Measurements from ENCODE around the gene PTH1R. TPM values are rescaled to one million over a fixed set of nuclear protein-coding genes. Genes with fewer than 3 reads are reported as not detected.

The PTH1R gene
- total RNA-seq, 1 experiment from 2014 or later: not detected

DNA sequence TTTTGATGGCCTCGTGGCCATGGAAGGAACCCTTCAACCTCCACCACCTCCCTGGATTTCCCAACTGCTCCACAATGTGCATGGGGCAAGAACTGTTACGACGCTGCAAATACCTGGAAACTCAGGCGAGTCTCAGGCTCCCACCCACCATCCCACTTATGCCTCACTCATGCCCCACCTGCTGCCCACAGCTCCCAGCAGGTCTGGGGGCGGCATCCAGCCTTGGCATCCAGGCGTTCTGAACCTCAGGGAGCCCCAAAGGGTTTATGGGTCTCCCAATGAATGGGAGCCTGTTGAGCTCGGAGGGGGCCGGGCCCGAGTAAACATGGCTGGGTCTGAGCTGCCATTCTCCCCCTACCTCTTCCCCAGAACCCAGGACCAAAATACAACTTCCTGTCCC, 2.0 kb upstream of the PTH1R start:
- Histone ChIP-seq H3K36me3 (no peaks in the 10 kb centered on the region), H3K9me3 (replicated peaks) (no peaks in the 10 kb centered on the region), H3K27ac (no peak overlapping the region), H3K27me3 (replicated peaks) (no peaks in the 10 kb centered on the region), H3K4me3 (no peak overlapping the region), H3K4me1 (replicated peaks) (peaks cover 11% of the 10 kb centered on the region)
- no peak for DNase-seq (ENCODE audit: low read depth in 1 of 2, low spot score in 2 of 2)

DNA sequence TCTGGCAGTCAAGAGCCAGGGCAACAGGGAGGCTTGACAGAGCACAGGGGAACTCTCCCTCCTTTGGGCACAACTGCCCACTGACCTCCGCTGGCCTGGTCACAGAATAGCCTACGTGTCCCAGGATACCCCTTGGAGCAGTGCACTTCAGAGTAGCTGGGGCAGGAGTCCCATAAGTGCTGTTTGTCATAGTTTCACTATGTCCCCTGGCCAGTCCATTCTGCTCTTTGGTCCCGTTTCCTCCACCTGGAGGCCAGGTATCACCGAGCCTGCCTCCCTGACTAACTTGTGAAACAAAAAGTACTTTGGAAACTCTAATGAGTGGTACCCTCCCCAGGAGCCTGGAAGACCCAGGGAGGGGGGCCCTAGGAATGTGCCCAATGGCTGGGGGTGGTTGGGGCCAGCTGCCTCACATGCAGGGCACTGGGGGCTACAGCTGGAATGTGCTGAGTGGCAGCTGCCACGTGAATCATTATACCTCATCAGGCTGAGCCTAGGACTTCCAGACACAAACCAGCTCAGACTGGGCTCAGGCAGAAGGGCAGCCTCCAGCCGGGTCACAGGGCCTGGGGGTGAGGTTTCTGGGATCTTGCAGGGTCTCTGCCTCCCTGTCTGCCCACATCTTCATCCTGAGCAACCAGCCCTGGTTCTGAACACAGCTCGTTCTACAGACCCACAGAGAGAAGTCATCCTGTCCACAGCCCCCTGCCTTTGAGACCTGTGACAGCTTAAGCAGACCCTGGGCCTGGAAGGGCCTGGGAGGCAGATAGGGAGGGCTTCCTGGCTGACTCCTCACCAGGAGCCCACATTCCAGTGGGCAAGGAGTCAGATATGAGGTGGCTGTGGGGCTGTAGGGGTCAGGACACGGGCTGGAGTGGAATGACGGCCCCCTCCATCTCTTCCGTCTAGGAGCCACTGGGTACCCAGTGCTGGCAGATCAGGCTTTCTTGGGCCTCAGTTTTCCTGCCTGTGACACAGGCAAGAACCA, 914 bp upstream of the PTH1R start:
- H3K27me3 ChIP-seq (replicated peaks): peaks cover 5% of the 10 kb centered on the region
- H3K27ac ChIP-seq: no peak overlapping the region
- H3K4me3 ChIP-seq: no peak overlapping the region
- peaks cover 11% of the 10 kb centered on the region for H3K4me1 ChIP-seq (replicated peaks)
- no peak for DNase-seq (ENCODE audit: low read depth in 1 of 2, low spot score in 2 of 2)
- H3K36me3 ChIP-seq: no peaks in the 10 kb centered on the region
- no peaks in the 10 kb centered on the region for H3K9me3 ChIP-seq (replicated peaks)

DNA sequence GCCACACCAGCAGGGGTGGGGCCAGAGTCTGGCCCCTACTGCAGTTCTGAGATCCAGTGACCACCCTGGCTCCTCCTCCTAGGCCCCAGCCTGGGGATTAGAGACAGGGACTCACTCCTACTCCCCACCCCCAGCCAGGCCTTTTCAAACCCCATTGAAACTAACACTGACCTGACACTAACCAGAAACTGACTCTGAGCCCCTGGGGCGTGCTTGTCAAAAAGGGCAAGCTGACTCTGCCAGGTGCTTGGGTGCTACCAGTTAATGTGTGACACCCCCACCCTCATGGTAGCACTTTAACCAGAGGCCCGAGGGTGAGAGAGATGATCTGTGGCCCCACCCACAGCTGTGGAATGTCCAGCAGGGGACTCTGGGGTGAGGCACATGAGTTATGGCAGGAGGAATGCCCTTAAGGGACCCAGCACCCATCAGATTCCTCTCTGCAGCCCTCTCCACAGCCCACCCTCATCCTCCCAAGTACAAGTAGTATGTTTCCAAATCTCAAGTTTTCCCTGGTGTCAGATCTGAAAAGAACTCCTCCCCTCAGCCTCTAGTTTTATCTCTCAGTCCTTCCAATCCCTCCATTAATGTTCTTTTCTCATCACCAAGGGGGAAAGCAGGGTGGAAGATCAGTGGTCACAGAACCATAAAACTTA, 1.4 kb downstream of the PTH1R start:
- H3K36me3 ChIP-seq: no peaks in the 10 kb centered on the region
- no peak for DNase-seq (ENCODE audit: low read depth in 1 of 2, low spot score in 2 of 2)
- peaks cover 22% of the 10 kb centered on the region for H3K27me3 ChIP-seq (replicated peaks)
- H3K27ac ChIP-seq: no peak overlapping the region
- peaks cover 20% of the 10 kb centered on the region for H3K4me1 ChIP-seq (replicated peaks)
- no peak overlapping the region for H3K4me3 ChIP-seq
- H3K9me3 ChIP-seq (replicated peaks): no peaks in the 10 kb centered on the region

DNA sequence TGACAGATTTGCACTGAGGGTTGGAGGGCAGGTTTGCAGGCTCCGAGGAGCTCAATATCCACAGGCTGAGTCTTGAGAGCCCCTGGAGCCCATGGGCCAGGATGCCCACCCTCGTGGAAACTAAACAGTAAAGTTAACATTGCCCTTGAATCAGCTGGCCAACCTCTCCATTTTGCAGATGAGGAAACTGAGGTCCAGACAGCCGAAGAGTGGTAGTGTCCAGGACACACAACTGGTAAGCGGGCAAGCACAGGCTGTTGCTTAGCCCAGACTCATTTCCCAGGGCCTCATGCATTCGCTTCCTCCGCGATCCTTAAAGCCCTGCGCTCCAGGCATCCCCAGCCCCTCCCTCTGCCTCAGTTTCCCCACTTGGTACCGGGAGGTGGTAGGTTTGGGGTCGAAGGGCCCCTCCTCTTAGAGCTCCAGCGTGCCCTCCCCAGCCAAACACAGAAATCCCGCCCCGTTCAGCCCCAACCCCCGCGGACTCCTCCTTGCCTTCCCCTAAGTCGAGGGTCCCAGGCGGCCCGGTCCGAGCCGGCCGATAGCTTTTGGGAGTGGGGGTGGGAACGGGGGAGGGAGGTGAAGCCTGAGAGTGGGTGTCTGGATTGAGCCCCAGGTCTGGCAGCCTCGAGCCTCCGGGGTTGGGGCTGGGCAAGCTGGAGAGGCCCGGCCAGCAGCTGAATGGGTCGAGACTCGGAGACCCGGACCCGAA, 3.5 kb downstream of the PTH1R start:
- Histone ChIP-seq H3K36me3 (no peaks in the 10 kb centered on the region), H3K27ac (no peak overlapping the region), H3K9me3 (replicated peaks) (no peaks in the 10 kb centered on the region), H3K27me3 (replicated peaks) (peaks cover 32% of the 10 kb centered on the region), H3K4me3 (no peak overlapping the region), H3K4me1 (replicated peaks) (peaks cover 10% of the 10 kb centered on the region)
- DNase-seq (ENCODE audit: low read depth in 1 of 2, low spot score in 2 of 2): no peak

DNA sequence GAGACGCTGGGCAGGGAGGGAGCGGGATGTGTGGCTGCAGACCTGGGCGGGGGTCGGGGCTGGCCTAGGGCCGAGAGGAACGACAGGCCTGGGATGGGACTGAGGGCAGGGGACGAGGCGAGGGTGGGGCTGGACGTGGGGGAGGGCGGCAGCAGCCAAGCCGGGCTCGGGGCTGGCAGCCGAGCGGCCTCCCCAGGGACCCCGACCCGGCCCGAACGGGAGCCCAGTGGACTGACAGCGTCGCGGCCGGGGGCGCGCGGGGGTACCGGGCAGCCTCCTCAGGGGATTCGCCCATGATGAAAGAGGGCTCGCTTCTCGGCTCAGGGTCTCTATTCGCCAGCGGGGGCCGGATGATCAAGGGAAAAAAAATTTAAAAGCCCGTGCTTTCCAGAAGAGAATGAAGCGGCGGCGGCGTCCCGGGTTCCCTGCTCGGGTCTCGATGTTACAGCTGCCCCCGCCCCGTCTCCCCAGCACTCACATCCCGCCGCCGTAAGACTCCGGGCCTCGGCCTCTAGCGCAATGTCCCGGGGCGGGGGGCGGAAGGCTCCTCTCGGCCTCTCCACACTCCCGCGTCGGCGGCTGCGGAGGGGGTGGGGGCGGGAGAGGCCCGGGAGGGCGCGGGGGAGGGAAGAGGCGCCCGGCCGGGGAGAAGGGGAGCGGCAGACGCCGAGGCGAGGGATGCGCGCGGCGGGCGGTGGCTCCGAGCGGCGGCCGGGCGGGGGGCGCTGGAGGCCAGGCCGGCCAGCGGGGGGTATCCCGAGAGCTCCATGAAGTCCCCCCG, 4.3 kb downstream of the PTH1R start:
- Histone ChIP-seq H3K9me3 (replicated peaks) (no peaks in the 10 kb centered on the region), H3K27ac (no peak overlapping the region), H3K4me3 (peak overlapping the region; percentile 35), H3K27me3 (replicated peaks) (peaks cover 35% of the 10 kb centered on the region), H3K36me3 (no peaks in the 10 kb centered on the region), H3K4me1 (replicated peaks) (peaks cover 10% of the 10 kb centered on the region)
- DNase-seq (ENCODE audit: low read depth in 1 of 2, low spot score in 2 of 2): no peak

DNA sequence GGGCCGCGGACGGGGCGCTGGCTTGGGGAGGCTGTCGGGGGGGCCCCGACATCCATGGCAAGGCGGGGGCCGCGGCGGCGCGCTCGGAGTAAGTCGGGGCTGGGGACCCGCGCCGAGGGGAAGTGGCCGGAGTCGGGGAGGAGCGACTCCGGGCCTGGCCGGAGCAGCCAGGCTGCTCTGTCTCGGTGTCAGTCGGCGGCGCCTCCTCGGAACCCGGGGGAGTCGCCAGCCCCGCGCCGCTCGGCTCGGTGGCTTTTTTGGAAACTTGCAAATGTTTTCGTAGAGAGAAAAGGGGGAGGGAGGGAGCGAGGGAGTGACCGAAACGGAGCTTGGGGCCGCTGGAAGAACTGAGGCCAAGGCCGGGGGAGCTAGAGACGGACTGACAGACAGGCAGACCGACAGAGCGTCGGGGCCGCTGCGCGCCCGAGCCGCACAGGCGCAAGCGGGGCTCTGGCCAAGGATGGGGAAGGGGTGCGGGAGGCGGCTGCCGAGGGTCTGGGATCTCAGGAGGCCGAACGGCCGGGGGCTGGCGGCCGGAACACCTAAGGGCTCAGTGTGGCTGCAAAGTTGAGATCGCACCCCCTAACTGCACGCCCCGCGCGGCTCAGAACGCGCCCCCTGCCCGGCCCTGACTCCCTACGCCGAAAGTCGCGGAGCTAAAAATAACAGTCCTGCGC, 5.0 kb downstream of the PTH1R start:
- peak in 1 of 2 experiments; percentile 41 for DNase-seq (ENCODE audit: low read depth in 1 of 2, low spot score in 2 of 2)
- Histone ChIP-seq H3K4me3 (peak overlapping the region; percentile 35), H3K27me3 (replicated peaks) (peaks cover 36% of the 10 kb centered on the region), H3K27ac (no peak overlapping the region), H3K9me3 (replicated peaks) (no peaks in the 10 kb centered on the region), H3K36me3 (no peaks in the 10 kb centered on the region), H3K4me1 (replicated peaks) (peaks cover 10% of the 10 kb centered on the region)

DNA sequence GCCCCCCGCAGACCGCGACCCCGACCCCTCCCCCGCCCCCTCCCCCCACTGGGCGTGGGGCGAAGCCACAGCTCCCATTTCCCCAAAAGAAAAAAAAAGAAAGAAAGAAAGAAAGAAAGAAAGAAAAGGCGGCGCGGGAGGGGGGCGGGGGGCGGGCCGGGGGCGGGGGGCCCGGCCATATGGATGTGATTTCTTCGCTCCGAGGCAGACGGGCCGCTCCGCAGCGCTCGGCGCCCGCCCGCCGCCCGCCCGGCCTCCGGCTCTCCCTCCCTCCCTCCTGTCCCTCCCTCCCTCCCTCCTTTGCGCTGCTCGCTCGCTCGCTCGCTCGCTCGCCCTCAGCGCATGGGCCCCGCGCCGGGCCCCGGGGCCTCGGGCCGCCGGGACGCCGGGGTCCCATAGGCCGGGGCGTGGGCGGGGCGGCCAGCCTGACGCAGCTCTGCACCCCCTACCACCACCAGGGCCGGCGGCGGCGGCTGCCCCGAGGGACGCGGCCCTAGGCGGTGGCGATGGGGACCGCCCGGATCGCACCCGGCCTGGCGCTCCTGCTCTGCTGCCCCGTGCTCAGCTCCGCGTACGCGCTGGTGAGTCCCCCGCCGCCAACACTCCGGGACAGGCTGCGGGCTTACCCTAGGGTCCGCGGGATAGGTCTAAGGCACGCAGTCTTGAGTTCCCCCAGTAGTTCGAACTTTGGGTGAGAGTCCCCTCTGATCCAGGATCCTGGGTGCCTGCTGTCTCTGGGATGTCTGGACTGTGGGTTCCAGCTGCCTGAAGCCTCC, 5.7 kb downstream of the PTH1R start:
- H3K4me1 ChIP-seq (replicated peaks): peaks cover 10% of the 10 kb centered on the region
- no peaks in the 10 kb centered on the region for H3K9me3 ChIP-seq (replicated peaks)
- no peak overlapping the region for H3K27ac ChIP-seq
- peaks cover 38% of the 10 kb centered on the region for H3K27me3 ChIP-seq (replicated peaks)
- peak overlapping the region; percentile 22; the same call in 1 of the 2 replicates for H3K4me3 ChIP-seq
- H3K36me3 ChIP-seq: no peaks in the 10 kb centered on the region
- no peak for DNase-seq (ENCODE audit: low read depth in 1 of 2, low spot score in 2 of 2)

DNA sequence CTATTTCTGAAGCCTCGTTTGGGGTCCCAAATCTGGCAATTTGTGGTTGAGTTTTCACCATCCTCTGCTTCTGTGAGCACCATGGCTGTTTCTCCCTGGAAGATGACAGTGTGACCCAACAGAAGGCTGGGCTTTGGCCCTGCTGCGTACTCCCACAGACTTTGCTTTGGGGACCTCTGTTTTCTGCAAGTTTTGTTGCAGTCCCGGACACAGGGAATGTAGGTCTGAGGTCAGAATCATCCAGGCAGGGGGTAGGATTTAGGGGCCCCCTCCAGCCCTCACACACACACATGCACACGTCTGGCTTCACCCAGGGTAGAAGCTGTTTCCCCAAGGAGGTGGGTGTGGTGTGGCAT, 6.3 kb downstream of the PTH1R start:
- Histone ChIP-seq H3K27me3 (replicated peaks) (peaks cover 38% of the 10 kb centered on the region), H3K4me1 (replicated peaks) (peaks cover 10% of the 10 kb centered on the region), H3K27ac (no peak overlapping the region), H3K36me3 (no peaks in the 10 kb centered on the region), H3K4me3 (no peak overlapping the region), H3K9me3 (replicated peaks) (no peaks in the 10 kb centered on the region)
- no peak for DNase-seq (ENCODE audit: low read depth in 1 of 2, low spot score in 2 of 2)

DNA sequence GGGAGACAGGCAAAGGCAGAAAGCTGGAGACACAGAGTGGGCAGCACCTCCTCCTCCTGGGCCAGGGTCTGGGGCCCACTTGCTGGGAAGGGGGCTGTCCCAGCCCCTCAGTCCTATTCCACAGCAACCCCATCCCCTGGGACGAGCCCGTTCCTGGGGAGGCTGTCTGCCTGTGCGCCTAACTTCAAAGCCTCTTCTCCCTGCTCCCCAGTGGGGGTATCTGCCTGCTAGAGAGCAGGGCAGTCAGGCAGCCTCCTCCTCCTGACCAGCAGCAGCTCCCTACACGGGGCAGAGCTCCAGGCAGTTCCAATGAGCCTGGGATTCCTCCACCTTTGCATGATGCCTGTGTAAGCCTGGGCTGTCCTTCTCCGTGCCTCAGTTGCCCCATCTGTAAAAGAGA, 6.9 kb downstream of the PTH1R start:
- Histone ChIP-seq H3K27ac (no peak overlapping the region), H3K4me1 (replicated peaks) (peaks cover 10% of the 10 kb centered on the region), H3K4me3 (no peak overlapping the region), H3K27me3 (replicated peaks) (peaks cover 38% of the 10 kb centered on the region), H3K9me3 (replicated peaks) (no peaks in the 10 kb centered on the region), H3K36me3 (no peaks in the 10 kb centered on the region)
- DNase-seq (ENCODE audit: low read depth in 1 of 2, low spot score in 2 of 2): no peak

DNA sequence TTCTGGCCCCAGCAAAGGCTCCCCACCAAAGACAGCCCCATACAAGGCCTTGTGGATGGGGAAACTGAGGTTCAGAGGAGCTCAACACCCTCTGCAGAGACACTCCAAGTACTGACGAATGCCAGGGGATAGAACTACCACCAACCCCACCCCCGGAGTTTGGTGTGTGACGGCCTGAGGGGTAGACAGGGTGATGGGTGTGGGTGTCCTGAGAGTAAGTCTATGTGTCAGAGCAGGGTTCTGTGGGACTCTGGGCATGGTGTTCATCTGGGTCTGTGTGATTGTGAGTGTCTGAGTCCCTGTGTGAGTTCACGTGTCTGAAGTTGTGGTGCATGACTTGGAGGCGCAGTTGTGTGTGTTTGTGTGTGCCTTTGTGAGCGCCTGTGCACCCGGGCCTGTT, 7.4 kb downstream of the PTH1R start:
- Histone ChIP-seq H3K27me3 (replicated peaks) (peaks cover 38% of the 10 kb centered on the region), H3K4me3 (no peak overlapping the region), H3K9me3 (replicated peaks) (no peaks in the 10 kb centered on the region), H3K36me3 (no peaks in the 10 kb centered on the region), H3K4me1 (replicated peaks) (peaks cover 10% of the 10 kb centered on the region), H3K27ac (no peak overlapping the region)
- no peak for DNase-seq (ENCODE audit: low read depth in 1 of 2, low spot score in 2 of 2)

DNA sequence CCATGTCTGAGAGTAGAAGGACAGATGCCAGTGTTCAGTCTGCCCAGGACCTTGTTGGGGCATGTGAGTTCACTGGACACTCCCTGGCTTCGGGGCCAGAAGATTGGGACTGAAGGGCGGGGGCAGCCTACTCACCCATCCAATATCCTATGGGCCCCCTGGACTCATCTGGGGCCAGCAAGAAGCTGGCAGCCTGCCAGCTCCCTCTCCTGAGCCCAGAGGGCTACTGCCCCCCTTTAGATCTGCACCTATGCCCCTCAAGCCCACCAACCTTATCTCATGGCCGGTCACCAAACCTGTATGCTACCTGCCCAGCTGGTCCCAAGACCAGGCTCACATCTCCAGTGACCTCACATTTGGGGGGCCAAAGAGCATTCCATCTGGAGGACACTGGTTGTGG, 8.1 kb downstream of the PTH1R start:
- H3K27me3 ChIP-seq (replicated peaks): peaks cover 38% of the 10 kb centered on the region
- H3K4me3 ChIP-seq: no peak overlapping the region
- no peak overlapping the region for H3K27ac ChIP-seq
- peaks cover 10% of the 10 kb centered on the region for H3K4me1 ChIP-seq (replicated peaks)
- no peaks in the 10 kb centered on the region for H3K36me3 ChIP-seq
- no peak for DNase-seq (ENCODE audit: low read depth in 1 of 2, low spot score in 2 of 2)
- no peaks in the 10 kb centered on the region for H3K9me3 ChIP-seq (replicated peaks)

DNA sequence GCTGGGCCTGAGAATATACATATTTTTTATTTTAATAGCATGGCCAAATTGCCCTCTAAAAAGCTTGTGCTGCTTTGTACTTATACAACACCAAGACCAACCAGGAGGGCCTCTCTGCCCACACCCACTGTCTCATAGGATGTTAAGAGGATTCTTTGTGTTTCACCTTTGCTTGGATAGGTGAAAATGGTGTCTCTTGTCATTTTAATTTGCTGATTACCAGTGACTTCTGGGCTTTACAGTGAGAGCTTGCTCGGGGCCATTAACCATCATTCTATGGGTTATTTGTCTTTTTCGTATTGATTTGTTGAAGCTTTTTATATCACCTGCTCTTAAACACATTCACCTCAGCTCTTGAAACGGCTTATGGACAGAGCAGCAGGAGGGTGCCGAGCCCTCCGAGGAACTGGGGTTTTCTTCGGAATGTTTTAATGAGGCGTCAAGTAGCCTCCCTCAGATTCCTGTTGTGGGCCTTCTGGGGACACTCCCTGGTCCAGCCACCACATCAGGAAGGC, 10.5 kb downstream of the PTH1R start:
- Histone ChIP-seq H3K9me3 (replicated peaks) (no peaks in the 10 kb centered on the region), H3K27me3 (replicated peaks) (peaks cover 39% of the 10 kb centered on the region), H3K4me1 (replicated peaks) (peaks cover 13% of the 10 kb centered on the region), H3K27ac (no peak overlapping the region), H3K36me3 (no peaks in the 10 kb centered on the region), H3K4me3 (no peak overlapping the region)
- DNase-seq (ENCODE audit: low read depth in 1 of 2, low spot score in 2 of 2): no peak

Measured in SJSA1 (cell line).